ENCODE measurements around the gene KRT23.

The KRT23 gene

GRCh38 chr17:40937384-40937819 is at the start of gene KRT23:
TSS of gene KRT23 (minus strand) at chr17:40937646. CDS start at chr17:40936603, 1,043 bp downstream.
- no peak for DNase-seq

DNA sequence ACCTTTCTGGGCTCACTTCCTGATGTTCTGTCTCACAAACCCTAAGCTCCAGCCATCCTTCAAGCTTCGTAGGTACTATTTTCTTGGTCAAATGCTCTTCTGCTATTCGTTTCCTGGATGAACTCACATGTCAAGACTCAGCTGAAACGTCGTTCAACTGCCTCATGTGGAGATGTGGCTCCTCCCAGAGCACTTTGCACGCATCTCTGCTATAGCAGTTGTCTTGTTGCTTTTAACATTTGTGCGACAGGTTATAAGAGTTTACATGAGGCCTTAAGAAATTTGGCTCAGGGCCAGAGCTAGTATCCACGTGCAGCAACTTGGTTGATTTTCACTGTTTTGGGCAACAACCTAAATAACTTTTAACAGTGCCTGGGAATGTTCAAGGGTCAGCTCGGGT is 49.5 kb upstream of the KRT23 start:
- DNase-seq = no peak

DNA sequence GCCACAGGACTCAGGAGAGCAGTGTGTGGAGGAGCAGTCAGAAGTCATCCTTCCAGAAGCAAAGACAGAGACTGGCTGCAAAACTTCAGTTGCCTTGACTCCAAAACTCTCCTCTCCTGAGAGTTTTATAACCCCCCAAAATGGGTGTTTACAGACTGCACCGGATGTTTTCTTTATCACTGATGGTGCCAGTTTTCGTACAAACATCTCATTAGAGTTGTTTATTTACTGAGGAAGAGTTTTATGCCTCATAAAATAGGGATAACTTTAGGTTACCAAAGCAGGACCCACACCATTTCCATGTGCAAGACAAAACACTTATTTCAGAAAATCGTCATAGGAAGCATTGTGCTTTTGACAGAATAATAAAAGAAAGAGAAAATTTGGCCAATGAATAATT is 46.8 kb upstream of the KRT23 start, which contains the start of gene KRT40:
KRT40 (minus strand) TSS at position 101 of the 400 bp plus-strand sequence; CDS start at position 48, 53 bp downstream.
- no peak for DNase-seq

GRCh38 chr17:40981115-40981514 is 43.7 kb upstream of the KRT23 start:
- no peak for DNase-seq

GRCh38 chr17:40980596-40980995 is 43.1 kb upstream of the KRT23 start:
- no peak for DNase-seq

DNA sequence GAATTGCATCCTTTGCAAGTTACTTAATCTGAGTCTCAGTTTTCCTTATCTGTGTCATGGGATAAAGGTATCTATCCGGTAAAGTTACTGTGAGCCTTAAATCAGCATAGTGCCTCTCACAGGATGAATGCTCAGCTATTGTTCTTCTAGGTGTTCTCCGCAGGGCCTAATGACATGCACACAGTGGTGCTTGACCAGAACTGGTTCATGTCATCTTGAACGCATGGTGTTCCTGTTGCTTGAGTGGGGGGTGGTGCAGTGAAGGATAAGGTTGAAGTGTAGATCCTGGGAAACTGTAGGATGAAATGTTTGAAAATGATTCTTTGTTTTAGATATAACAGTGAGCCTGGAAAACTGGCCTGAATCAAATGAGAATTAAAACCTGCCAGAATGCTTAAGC is 42.7 kb upstream of the KRT23 start:
- DNase-seq = no peak

DNA sequence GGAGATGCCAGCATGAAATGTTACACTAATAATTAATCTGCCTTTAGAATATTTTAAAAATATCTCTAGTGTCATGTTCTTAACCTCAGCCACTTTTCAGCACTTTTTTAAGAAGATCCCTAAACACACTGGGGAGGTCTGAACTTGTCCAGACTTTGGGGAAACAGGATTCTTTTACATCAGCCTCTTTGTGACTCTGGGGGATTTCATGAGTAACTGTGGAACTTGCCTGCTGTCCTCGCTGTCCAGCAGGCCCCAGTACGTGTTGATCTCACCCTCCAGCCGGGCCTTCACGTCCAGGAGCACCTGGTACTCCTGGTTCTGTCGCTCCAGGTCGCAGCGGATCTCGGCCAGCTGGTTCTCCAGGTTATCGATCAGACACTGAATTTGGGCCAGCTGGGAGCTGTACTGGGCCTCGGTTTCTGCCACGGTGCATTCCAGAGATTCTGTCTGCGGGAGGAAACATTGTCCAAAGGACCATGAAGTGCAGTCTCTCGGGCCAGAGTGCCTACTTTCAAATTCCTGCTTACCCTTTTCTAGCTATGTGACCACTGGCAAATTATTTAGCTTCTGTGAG is 41.2 kb upstream of the KRT23 start:
- no peak for DNase-seq

DNA sequence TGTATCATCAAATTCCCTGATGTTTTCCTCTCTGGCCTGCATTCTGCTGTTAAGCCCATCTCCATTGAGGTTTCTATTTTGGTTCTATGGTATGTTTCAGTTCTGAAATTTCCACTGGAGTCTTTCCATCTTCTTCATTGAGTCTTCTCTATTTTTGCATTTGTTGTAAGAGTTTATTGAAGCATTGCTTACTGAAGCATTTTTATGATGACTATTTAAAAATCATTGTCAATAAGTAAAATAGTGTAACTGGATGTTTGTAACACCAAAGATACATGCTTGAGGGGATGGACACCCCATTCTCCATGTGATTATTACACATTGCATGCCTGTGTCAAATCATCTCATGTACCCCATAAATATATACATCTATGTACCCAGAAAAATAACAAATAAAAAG is 38.1 kb upstream of the KRT23 start:
- no peak for DNase-seq

GRCh38 chr17:40974366-40974765 is 36.9 kb upstream of the KRT23 start:
- no peak for DNase-seq

DNA sequence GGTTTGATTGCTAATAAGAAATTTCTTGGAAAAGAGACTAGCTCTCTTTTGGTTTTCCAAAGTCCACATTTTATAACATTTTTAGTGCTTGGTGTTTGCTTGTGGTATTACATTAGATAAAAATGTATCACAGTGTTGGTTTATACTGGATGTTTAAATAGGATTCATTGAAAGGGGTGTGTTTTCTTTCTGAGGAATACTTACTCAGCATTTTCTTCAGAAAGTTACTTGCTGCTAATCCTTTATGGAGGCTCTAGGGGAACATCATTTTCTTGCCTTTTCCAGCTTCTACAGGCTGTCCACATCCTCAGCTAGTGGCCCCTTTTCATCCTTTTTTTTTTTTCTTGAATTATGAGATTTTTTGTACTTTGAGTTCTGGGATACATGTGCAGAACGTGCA is 30.1 kb upstream of the KRT23 start:
- DNase-seq = no peak

GRCh38 chr17:40966848-40967247 is 29.4 kb upstream of the KRT23 start, which contains the start of gene KRT39:
TSS of gene KRT39 (minus strand) at chr17:40966948. CDS start at chr17:40966856, 92 bp downstream.
- no peak for DNase-seq

GRCh38 chr17:40963838-40964237 is 26.4 kb upstream of the KRT23 start:
- DNase-seq = no peak

GRCh38 chr17:40962059-40962561 is 24.7 kb upstream of the KRT23 start:
- no peak for DNase-seq

DNA sequence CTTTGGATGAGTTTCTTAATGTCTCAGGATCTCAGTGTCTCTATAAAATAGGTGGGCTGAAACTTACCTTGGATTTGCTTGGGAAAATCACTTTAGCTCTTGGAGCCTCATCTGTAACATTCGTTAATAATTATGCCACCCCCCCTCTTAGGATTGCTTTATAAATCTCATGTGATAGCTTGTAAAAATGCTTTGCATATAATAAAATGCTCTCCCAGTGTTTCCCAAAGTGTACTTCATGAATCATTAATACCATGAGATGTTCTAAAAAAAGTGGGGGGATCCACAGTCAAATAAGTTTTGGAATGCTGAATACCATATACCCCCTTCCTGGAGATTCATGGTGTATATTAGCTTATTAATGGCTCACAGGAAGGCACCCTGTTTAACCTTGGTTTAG is 24.1 kb upstream of the KRT23 start:
- DNase-seq = no peak

DNA sequence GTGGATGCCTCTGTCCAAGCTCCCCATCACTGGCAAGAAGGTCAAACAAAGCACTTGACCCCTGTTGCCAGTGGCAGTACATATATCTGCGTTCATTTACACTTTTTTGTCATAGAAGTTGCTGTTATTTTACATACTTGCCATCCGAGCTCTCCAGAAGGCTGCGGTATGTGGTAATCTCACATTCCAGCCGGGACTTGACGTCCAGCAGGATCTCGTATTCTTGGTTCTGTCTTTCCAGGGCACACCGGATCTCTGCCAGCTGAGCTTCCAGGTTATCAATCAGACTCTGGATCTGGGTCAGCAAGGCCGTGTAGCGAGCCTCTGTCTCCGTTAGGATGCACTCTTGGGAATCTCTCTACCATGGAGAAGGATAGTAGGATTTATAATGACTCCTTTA is 22.7 kb upstream of the KRT23 start:
- no peak for DNase-seq

DNA sequence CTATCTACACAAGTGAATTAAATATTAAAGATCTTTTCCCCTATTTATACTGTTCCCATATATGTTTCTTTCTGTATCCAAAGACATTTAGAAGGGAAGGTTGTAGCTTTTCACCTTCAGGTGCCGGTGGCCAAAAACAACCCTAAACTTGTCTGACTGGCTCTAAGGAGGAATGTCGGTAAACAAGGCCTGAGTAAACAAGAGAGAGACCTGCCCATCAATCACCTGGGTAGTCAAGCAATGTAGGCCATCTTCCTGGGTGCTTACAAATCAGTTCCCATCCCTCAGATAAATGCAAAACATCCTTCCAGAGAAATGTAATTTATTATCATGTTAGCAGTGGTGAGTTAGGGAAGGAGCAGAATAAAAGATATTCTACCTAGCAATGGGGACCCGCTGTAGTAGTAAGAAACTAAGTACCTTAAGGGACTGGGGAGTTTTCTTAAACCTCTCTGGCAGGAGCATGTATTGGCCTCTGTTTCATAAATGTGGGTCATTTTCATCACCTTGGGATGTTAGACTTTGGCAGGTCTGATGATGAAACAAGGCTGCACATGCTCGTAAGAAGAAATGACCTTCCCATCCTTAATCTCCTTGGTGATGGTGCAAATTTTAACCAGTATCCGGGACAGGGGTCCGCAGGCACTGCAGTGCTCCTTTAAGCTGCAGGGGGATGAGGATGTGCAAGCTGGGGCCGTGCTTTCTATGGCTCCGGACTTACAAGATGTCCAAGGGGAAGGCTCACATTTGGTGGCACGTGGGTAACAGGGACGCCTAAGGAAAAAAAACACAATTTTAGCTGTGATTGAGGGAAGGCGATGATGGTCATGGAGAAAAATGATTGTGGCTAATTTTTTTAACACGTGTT is 20.9 kb upstream of the KRT23 start:
- no peak for DNase-seq

DNA sequence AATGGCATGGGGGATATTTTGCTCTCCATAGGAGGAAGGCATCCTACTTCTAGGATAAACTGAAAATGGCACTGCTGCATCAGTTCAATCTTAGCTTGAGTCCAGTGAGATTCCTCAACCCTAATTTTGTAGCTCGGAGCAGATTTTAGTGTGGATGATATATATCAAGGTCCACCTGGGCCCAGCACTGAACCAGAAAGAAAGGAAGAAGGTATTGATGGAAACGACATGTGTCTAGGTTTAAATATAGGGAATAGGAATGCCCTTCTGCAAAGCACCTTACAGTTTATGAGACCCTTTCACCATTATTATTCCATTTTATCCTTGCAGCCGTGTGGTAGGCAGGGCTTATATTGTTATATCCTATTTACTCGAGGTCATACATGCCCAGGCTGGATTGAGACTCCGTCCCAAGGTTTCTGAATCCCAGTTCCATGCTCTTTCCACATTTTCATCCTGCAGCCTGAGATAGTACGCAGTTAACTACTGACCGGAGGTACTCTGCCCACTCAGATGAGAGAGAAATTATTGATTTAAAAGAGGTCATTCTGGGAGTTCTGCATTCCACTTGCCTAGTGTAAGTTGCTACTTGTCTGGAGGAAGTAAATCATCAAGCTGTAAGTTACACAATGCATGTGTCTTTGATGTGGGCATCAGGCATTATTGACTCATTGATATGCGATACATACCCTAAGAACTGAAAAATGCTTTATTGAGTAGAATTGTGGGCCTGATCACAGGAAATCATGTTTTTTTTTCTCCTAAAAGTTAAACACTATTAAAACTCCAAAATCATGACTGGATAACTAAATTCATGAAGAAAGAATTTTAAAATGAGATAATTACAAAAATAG is 19.2 kb upstream of the KRT23 start:
- DNase-seq = peak; percentile 36

DNA sequence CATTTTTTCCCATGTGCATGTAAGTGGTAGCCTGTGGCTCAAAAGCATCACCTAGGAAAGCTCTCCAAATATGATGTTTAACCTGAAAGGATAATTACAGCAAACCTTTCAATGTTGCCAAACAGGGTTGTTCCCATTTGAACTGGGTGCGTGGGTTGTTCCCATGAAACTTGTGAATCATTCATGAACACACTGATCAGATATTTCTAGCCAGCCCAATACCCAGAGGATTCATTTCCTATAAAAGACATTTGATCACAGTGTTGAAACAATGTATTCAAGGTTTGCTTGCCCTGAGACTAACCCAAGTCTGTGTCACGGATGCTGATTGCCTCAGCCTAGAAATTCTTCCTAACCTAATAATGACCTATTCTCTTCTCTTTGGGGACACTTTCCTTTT is 16.4 kb upstream of the KRT23 start:
- DNase-seq = peak; percentile 4

GRCh38 chr17:40952661-40953060 is 15.2 kb upstream of the KRT23 start:
- no peak for DNase-seq

- DNase-seq = no peak
Measured at GRCh38 chr17:40952154-40952553, 14.7 kb upstream of the KRT23 start.

- no peak for DNase-seq
Measured at GRCh38 chr17:40951011-40951622, 13.7 kb upstream of the KRT23 start.

DNA sequence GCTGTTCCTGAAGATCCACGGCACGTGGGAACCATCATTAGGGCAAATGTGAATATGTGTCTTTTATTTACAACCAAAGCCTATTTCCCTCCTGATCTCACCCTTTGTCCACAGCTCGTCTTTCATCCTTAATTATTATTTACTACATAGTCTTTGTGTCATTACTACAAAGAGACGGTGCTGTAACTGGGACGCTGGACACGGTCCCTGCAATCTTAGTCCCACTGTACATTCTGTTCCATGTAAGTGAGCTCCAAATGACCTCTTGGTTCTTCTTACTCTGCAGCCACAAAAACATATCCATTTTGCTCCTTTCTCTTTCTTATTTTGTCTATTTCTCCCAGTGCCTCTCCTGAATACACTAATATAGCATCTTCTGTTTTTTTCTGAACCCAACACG is 12.7 kb upstream of the KRT23 start:
- no peak for DNase-seq

GRCh38 chr17:40949418-40949817 is 12.0 kb upstream of the KRT23 start:
- no peak for DNase-seq

Measured in T1000 (cell line).